NCI-H2107 treated with DMSO at 0.1 percent for 48 hours (cell line): ENCODE measurements around the gene KIF1C.
A peak's percentile ranks its signal among the peaks of the same experiment; 100 is the strongest.

Source experiments
- DNase-seq: peaks from one replicate; lab custom pipeline; 2025; ENCODE audit not compliant: unreplicated experiment; lab: John Stamatoyannopoulos, UW

Gene KIF1C

DNA sequence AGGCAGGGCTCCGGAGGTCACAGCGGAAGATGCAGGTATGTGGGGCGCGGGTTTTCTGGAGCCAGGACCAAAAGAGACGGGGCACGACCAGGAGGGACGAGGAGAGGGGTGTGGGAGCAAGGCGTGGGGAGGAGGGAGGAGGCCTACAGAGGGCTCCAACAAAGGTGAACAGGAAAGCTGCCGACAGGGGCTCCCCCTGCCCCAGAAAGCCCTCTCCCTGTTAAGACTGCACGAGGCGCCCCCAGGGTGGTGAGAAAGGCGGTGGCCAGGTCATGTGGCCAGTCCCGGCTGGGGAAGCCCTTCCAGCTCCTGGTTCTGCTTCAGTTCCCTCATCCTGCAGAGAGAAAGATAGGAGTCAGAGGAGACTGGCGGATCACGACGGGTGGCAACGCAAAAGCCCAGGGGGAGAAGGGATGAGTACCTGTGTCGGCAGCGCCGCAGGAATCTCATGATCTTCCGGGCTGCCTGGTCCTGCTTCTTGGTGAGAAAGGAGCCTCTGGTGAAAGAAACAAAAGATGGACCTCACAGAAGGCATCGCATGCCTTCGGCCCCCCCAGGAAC lies 29.2 kb upstream of the KIF1C start:
- DNase-seq: no peak

DNA sequence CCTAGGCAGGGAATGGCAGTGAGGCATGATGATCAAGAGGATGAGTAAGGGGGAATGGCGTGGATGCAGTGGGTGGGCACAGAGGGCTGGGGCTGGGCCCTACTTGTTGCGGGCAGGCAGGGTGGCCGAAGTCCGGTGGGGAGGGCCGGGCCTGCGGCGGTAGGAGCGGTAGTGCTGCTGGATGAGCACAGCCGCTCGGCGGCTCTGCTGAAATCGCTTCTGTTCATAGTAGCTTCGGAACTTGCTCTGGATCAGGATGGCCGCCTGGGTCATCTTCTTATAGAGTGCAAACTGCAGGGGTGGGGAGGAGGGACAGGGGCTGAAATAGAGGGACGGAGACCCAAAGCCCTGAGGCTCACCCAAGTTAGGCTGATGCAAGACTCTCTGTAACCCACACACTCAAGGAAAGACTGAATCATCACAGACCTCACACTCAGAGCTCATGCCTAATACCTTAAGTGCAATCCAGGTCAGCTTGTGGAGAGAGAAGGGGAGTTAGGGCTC lies 28.7 kb upstream of the KIF1C start:
- no peak for DNase-seq

DNA sequence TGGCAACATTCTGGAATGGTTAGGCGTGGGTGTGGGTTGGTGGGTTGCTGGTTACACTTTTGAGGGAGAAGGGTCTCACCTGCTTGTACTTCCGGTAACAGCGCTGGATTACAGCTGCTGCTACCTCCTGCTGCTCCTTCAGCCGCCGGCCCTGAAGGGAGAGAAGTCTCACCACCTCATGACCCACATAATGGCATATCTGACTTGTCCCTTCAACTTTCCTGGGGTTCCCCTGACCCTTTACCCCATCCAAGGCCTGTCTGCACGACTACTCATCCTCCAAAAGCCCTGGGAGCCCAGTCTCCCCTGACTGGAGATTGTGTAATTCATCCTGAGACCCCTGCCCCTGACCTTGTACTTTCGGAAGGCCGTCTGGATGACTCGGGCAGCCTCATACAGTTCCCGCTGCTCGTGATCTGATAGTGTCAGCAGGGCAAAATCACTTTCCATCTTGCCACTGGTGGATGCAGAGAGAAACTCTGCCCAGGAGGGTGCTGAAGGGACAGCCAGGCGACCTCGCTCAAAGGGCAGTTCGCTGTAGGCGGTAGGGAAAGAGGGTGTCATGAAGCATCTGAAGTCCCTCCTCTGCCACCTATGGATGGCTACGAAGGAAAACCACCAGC lies 28.1 kb upstream of the KIF1C start:
- DNase-seq: no peak

DNA sequence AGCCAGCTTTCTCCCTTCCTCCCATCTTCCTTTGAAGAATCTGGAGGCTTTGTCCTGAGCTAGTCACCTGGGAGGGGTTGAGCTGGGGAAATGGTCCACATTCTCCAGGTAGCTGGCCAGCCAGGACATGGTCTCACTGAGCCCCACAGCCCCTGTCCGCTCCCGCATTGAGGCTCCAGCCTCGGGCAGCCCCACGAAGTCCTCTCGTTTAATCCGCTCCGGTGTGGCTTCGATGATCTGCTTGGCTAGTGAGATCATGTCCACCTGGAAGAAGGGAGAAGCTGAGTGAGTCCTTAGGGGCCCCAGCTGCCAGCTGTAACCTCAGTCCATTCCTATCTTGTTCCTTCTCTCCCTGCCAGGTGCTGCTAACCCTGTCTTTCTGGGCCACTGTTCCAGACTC lies 27.5 kb upstream of the KIF1C start:
- no peak for DNase-seq

DNA sequence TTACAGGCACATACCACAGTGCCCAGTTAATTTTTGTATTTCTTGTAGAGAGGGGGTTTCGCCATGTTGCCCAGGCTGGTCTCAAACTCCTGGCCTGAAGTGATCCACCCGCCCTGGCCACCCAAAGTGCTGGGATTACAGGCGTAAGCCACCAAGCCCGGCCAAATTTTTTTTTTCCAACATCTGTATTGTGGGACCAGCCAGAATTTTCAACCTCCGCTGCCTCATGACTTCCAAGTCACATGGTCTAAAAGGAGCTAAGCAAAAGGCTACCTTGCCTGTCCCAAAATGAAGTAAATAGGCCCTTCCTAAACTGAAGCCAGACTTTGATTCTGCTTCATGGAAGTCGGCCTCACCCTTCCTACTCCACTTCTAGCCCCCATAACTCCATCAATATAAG lies 25.9 kb upstream of the KIF1C start:
- no peak for DNase-seq

DNA sequence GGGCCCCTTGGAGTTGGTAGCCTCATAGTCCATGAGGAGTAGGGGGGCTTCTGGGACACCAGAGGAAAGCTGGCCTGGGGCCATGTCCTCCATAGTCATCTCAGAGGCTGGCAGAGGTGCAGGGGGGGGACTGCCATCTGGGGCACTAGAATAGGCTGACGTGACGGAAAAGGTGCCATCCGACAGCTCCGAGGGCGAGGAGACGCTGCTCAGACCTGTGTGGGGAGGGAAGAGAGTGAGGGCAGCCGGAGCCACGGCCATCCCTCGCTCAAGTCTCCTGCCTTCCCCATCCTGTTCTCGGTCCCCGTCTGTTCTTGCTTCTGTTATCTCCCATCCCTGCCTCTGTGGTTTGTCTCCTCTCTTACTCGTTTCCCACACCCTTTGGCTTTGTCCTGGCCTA lies 25.4 kb upstream of the KIF1C start:
- DNase-seq: no peak

DNA sequence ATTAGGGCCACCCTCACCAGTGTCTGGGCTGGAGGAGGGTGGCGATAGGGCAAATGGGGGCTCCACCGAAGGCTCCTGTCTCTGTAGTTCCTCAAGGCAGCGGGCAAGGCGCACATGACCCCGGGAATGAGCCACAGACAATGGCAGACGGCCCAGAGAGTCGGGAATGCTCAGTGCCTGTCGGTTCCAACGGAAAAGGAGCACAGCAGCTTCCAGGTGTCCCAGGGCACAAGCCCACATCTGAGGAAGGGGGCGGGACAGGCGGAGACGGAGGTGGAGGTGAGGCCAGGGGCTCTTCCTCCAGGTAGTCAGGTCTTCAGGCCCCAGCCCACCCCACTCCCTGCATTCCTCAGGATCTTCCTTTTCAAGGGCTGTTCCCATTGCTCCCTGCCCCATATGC lies 25.0 kb upstream of the KIF1C start:
- no peak for DNase-seq

DNA sequence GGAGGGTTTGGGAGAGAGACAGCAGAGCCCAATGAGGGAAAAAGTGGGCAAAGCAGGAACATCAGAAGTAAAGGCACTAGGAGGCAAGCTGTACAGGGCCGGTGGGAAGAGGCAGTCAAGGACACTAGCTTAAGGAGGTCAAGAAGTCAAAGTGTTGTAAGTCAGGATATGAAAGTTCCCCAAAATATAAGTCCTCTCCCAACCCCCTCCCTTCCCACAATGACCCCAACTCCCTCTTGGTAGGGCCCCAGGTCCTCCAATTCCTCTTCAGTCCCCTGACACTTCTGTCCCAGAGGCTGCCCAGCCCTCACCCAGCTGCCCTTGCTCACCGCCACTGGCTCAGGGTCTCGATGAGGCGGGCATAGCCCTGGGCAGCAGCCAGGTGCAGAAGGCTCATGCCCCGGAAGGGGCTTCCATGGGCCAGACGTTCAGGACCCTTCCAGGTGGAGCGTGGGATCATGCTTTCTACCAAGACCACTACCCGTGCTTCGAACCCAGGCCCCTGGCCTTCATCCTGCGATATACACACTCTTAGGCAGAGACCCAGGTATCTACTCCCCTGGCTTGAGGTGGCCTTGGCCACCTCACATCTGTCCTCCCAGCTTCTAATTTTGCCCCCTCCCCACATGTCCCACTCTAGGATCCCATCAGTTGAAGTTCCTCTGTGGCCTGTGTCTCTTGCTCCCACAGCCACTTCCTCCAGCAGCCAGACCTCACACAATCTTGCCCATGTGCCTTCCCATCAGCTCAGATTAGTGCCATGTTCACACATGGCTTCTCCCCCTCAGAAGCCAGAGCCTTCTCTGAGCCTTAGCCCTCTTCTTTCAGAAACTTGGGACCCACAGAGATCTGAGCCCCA lies 24.3 kb upstream of the KIF1C start:
- no peak for DNase-seq

DNA sequence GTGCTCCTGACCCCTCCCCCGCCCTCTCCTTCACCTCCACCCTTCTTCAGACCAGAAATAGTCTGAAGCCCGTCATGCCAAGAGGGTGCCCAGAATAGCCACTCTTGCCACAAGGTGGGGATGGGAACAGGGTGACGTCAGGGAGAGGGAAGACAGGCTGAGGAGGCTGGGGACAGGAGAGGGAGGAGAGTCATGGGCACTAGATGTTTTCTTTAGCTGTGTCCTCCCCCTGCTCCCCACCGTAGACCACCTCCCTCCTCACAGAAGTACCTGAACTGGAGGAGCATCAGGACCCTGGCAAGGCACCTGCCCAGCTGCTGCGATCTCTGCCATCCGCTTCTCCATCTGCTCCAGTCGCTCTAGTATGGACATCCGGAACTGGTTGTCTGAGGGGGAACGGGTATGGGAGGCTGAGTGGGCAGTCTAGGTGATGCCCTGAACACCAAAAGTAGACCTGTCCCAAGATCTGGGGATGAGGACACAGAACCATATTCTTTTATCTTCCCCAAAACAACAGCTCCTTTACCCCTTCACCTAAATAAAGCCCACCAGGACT lies 23.6 kb upstream of the KIF1C start:
- DNase-seq: no peak

DNA sequence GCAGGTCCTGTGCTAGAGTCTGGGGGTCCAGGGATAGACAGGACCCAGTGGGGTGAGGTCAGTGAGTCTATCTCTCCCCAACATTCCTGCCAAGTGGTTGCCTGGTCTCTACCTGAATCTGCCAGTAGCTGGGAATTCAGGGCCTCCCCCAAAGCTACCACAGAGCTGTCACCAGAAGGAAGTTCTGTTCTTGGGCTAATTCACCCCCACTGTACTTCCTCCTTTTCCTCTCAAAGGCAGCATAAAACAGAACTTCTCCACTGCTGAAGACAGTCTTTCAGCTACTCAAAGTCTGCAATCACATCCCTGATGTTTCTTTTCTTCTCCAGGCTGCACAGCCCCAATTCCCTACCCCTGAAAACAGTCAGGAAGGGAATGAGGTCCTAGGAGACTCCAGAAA lies 19.0 kb upstream of the KIF1C start:
- no peak for DNase-seq

DNA sequence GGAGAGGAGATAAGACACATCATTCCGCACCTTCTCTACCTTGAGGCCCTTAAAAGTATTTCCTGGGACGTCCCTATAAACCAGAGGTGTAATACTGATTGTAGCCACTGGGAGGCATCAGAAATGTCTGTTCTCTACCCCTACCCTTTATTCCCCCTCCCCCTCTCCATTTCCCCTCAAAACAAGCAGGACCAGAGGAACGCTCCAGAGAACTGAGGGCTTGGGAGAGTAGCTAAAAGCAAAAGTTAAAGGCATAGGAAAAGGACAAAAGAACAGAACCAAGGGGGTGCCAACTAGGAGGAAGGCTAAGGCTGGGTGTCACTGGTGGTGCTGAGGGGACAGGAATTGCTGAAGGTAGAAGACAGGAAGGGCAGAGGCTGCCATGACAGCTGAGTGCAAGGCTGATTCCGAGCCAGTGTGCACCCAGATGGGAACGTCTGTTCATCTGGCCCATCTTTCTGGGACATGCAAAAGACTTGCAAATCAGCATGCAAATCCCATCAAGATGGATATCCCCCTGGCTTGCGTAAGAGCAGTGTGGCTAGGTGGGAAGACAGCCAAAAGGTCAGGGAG lies 17.0 kb upstream of the KIF1C start:
- DNase-seq: no peak

DNA sequence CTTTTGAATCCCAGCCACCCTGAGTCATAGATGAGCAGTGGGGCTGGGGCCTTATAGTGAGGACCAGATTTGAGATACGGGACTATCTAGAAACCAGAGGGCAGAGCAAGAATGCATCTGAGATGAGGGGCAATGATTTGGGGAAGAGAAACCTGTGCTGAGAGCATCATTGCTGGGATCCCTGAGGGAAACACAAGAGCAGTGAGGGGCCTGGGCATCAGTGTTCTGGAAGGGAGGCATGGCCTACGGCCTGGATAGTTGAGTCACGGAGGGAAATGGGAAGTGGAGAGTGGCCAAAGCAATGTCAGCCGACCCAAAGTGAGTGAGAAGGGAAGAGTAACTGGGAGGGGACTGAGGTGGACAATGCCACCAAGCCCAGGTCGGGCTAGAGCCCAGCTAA lies 15.4 kb upstream of the KIF1C start:
- DNase-seq: no peak

DNA sequence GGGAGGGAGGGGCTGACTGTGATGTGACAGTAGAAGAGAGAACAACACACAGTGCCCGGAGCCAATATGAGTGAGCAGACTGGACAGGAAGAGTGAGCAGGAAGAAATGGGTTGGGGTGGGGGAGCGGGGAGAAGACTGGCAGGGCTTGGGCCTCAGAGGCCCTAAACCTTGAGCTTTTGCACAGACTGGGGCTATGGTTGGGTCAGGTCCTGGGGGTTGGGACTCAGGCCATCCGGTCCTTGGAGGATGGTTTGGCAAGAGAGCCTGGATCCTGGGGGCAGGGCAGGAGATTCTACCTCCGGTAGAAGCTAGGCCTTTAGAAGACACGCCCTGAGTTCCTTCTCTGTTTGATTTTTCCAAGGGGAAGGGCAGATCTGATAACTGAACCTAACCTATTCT lies 11.3 kb upstream of the KIF1C start:
- DNase-seq: no peak

DNA sequence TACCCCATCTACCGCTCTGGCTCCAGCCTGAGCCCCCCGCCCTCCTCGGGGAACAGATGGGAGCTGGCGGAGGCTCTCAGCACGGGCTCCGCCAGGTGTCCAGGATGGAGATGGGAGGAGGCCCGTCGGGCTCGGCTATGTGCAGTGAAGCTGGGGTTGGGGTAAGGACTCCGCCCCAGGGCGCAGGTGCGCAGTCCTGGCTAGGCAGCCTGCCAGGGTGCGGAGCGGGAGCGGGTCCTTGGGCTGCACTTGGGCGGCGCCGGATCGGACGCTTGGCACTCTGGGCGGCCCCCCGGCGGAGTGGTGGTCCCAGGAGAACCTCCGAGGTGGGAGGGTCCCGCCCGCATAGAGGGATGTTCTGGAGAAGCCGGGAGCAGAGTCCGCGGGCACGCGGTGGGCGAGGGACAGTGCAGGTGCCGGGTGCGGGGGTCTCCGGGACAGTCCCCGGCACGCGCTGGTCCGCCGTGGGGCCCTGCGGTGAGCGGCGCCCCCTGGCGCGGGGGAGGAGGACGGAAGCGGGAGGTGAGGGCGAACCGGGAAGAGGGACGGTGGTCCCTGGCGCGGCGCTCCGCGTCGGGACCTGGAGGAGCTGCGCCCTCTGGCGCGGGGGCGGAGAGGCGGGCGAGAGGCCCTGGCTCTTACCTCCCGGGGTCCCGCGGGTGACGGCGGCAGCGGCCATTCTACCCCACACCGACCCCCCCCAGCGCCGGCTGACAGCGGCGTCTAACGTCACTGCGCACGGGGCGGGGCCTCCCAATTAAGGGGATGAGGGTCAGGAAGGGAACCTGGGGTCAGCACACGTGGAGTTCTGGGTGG lies 10.6 kb upstream of the KIF1C start, which contains the start of gene CAMTA2:
CAMTA2 (minus strand) TSS at position 725 of the 816 bp plus-strand sequence. CDS start 1,453 bp downstream, outside the sequence.
- DNase-seq: peak; percentile 41

DNA sequence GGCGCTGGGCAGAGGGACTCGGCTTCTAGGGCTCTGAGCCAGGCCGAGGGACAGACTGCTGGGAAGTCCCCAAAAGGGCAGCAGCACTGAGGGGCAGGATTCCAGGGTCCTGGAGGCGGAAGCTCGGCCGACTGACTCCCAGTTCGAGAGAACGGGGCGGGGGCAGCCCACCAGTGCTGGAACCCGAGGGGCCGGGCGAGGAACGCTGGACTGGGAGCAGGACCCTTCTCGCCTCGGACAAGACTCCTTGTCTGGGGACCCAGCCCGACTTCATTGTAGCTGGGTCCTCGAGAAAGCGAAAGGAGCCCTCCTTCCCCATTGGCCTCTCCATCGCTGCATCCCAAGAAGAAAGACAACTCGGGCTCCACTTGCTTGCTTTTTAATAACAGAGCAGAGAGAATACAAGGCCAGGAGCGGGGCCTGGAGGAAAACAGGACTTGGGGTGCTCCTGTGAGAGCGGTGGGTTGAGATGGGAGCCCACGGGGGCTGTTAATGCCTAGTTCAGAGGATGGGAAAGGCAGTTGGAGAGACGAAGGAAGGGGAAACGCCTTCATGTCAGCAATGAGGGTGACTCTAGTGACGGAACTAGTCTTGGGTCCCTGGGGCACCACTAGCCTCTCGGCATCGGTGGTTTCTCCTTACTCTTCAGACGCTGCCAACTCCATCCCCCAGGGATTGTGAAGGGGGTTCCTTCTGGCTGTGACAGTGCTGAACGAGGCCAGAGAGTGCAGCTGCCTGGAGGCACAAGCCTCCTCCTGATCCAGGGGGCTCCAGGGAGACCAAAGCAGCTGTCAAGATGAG lies 9.8 kb upstream of the KIF1C start:
- DNase-seq: peak; percentile 16

DNA sequence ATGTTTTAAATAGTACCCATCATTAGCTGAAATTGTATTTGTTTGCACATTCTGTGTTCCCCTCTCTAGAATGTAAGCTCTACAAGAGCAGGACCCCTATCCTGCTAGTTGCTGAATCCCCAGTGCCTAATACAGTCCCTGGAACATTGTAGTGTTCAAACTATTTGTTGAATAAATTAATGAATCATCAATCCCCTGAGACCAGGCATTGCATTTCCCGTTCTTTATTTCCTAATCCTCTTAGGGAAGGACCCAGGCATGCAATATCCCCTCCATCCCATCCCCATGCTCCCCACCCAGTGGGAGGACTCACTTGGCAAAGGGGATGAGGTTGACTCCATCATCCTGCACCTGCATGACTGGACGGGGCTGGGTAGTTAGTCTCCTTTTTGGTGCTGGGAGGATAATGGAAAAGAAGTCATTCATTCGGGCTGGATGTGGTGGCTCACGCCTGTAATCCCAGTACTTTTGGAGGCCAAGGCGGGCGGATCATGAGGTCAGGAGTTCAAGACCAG lies 3.6 kb upstream of the KIF1C start:
- no peak for DNase-seq

DNA sequence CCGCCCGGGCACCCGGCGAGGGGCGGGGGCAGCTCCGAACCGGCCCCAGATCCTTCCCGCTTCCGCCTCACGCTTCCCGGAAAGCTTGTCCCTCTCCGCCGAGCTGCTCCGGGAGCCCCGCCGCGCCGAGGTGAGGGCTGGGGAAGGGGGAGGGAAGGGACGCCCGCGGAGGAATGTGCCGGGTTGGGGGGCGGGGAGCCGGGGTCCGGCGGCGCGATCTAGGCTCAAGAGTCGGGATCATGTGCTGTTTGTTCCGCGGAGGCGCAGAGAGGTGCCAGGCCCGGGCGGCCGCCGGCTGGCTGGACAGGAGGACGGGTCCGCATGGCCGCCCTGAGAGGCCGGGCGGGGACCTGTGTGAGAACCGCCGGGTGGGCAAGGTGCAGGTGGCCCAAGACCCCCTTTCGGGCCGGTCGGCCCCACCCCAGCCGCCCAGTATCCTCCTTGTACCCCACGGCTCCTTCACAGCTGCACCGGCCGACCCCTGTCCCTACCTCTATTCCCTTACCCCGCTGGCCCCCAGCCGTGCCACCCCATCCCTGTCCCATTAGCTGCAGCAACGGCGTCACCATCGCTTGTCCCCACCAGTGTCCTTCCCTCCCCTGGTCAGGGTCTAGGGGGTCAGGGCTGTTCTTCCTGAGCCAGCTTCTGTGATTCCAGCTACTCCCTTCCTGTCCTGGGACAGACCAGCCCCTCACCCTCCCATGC lies 429 bp downstream of the KIF1C start:
- DNase-seq: no peak

DNA sequence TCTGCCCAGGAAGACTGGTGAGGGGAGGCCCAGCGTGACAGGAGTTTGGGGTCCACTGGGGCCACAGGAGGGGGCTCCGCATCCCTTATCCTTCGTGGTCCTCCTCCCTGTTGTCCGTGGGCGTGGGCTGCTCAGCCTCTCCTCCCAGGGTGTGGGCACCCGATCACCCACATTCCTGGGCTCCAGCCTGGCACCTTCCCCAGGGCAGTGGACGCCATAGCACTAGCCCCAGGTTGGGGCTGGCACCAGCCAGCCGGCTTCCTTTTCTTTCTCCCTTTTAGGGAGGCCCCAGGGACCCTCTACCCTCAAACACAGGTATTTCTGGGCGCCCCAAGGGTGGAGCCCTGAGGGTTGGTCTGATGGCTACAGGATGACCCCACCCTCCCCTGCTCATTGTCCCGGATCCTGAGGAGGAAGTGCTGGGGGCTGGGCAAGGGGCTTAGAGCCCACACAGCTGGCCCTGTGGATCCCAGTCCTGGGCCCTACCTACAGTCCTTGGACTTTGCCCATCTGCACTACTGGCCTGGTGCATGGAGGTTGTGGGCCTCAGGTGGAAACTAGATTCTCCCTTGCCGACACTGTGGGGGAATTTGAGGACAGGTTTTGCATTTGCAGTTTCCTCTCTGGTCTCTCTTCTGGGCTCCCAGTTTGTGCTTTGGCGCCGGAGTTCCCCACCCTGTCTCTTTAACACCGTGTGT lies 1.1 kb downstream of the KIF1C start:
- DNase-seq: no peak
